ENCODE measurements around the gene CACNB2.
A peak's percentile ranks its signal among the peaks of the same experiment; 100 is the strongest.

The CACNB2 gene

DNA sequence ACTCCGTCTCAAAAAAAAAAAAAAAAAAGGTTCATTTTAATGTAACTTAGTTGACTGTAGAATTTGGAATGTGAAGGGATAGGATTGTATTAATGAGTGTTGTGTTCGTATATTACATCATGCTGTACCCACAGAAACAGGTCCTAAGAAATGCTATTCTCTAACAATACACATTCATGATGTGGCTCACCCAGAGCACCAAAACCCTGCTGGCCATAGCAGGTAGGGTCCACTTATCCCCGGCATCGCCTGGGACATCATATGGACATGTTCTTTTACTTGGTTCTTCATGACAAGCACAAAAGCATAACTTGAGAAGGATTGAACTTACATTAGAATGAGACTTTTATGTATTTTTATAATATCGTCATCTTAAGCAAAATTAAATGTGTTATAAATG lies 241.5 kb downstream of the CACNB2 start:
- Histone ChIP-seq H2BK120ac (ENCODE audit: low read depth, low read length) (no peak overlapping the region), H3K23ac (ENCODE audit: low read length in 2 of 2) (no peak overlapping the region), H2AK5ac (ENCODE audit: low read length, severe bottlenecking) (no peak overlapping the region), H3K4me3 (ENCODE audit: insufficient read depth in 1 of 2, low read depth in 1 of 2, low read length in 2 of 2) (no peak overlapping the region), H3K27ac (ENCODE audit: low read length, poor library complexity, severe bottlenecking) (no peak overlapping the region), H2BK15ac (ENCODE audit: low read depth, poor library complexity, severe bottlenecking) (no peak overlapping the region), H3K4ac (ENCODE audit: low read depth in 1 of 2, low read length in 2 of 2) (no peak overlapping the region), H3K27me3 (ENCODE audit: control insufficient read depth in 1 of 2, insufficient read depth in 1 of 2, low read length in 2 of 2) (no peaks in the 10 kb centered on the region), H3K79me1 (replicated peaks; ENCODE audit: low read length, poor library complexity, severe bottlenecking) (no peaks in the 10 kb centered on the region), H3K9me3 (ENCODE audit: control insufficient read depth, low read length) (no peaks in the 10 kb centered on the region), H4K8ac (ENCODE audit: low read length) (no peak overlapping the region), H4K91ac (ENCODE audit: low read length) (no peak overlapping the region), H3K14ac (ENCODE audit: low read length in 2 of 2) (no peak overlapping the region), H2BK5ac (ENCODE audit: low read depth, low read length, poor library complexity, severe bottlenecking) (no peak overlapping the region), H3K36me3 (ENCODE audit: control insufficient read depth in 1 of 2, insufficient read depth in 2 of 2, low read depth in 1 of 2, low read length in 2 of 2) (no peaks in the 10 kb centered on the region), H3K18ac (ENCODE audit: low read depth in 1 of 2, low read length in 2 of 2) (no peak overlapping the region), H3K9ac (ENCODE audit: low read length) (no peak overlapping the region), H3K4me1 (ENCODE audit: control insufficient read depth, insufficient read depth, low read depth, low read length) (no peaks in the 10 kb centered on the region), H2AFZ (ENCODE audit: low read depth, low read length) (no peak overlapping the region), H3K4me2 (ENCODE audit: low read length, poor library complexity, severe bottlenecking) (no peak overlapping the region), H2BK12ac (ENCODE audit: low read length in 2 of 2) (no peak overlapping the region)
- 87% methylated on average over 3 of the region's 5 CpGs for WGBS
- DNase-seq = no peak

DNA sequence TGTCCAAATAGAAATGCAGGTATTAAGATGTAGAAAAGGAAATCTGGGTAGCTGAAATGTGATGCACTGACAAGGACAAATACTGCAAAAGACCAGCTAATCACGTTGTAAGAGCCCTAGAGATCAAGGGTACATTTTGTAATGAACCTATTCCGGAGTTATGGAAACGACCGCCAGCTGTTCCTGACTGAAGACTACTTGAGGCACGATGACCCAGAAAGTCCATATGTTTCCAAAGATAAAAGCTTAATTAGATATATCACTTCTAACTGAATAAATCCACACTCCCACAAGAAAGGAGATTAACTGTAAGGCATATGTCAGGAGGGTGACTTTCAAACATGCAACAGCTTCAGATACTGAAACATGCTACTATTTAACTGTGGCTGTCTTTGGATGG lies 257.7 kb downstream of the CACNB2 start:
- DNase-seq = no peak

GRCh38 chr10:18399158-18399557 lies 258.9 kb downstream of the CACNB2 start:
- Histone ChIP-seq H3K9me3 (ENCODE audit: control insufficient read depth, low read length) (no peaks in the 10 kb centered on the region), H2BK15ac (ENCODE audit: low read depth, poor library complexity, severe bottlenecking) (no peak overlapping the region), H2BK12ac (ENCODE audit: low read length in 2 of 2) (no peak overlapping the region), H3K27ac (ENCODE audit: low read length, poor library complexity, severe bottlenecking) (no peak overlapping the region), H2BK120ac (ENCODE audit: low read depth, low read length) (no peak overlapping the region), H3K4ac (ENCODE audit: low read depth in 1 of 2, low read length in 2 of 2) (no peak overlapping the region), H4K8ac (ENCODE audit: low read length) (no peak overlapping the region), H3K9ac (ENCODE audit: low read length) (no peak overlapping the region), H3K23ac (ENCODE audit: low read length in 2 of 2) (no peak overlapping the region), H3K4me1 (ENCODE audit: control insufficient read depth, insufficient read depth, low read depth, low read length) (peaks cover 4% of the 10 kb centered on the region), H4K91ac (ENCODE audit: low read length) (no peak overlapping the region), H2AFZ (ENCODE audit: low read depth, low read length) (no peak overlapping the region), H2AK5ac (ENCODE audit: low read length, severe bottlenecking) (no peak overlapping the region), H2BK5ac (ENCODE audit: low read depth, low read length, poor library complexity, severe bottlenecking) (no peak overlapping the region), H3K14ac (ENCODE audit: low read length in 2 of 2) (no peak overlapping the region), H3K4me3 (ENCODE audit: insufficient read depth in 1 of 2, low read depth in 1 of 2, low read length in 2 of 2) (no peak overlapping the region), H3K79me1 (replicated peaks; ENCODE audit: low read length, poor library complexity, severe bottlenecking) (no peaks in the 10 kb centered on the region), H3K36me3 (ENCODE audit: control insufficient read depth in 1 of 2, insufficient read depth in 2 of 2, low read depth in 1 of 2, low read length in 2 of 2) (no peaks in the 10 kb centered on the region), H3K18ac (ENCODE audit: low read depth in 1 of 2, low read length in 2 of 2) (no peak overlapping the region), H3K4me2 (ENCODE audit: low read length, poor library complexity, severe bottlenecking) (no peak overlapping the region), H3K27me3 (ENCODE audit: control insufficient read depth in 1 of 2, insufficient read depth in 1 of 2, low read length in 2 of 2) (peaks cover 21 to 27% of the 10 kb centered on the region in 2 experiments)
- no peak for DNase-seq
- WGBS = 92% methylated on average over 1 of the region's 3 CpGs

More for the DNA sequence above, 257.7 kb downstream of the CACNB2 start:
- Histone ChIP-seq H4K8ac (ENCODE audit: low read length) (no peak overlapping the region), H3K9me3 (ENCODE audit: control insufficient read depth, low read length) (no peaks in the 10 kb centered on the region), H4K91ac (ENCODE audit: low read length) (no peak overlapping the region), H3K14ac (ENCODE audit: low read length in 2 of 2) (no peak overlapping the region), H3K27ac (ENCODE audit: low read length, poor library complexity, severe bottlenecking) (no peak overlapping the region), H3K79me1 (replicated peaks; ENCODE audit: low read length, poor library complexity, severe bottlenecking) (no peaks in the 10 kb centered on the region), H3K4me1 (ENCODE audit: control insufficient read depth, insufficient read depth, low read depth, low read length) (peaks cover 4% of the 10 kb centered on the region), H2AFZ (ENCODE audit: low read depth, low read length) (no peak overlapping the region), H2AK5ac (ENCODE audit: low read length, severe bottlenecking) (no peak overlapping the region), H3K9ac (ENCODE audit: low read length) (no peak overlapping the region), H2BK15ac (ENCODE audit: low read depth, poor library complexity, severe bottlenecking) (no peak overlapping the region), H3K4me3 (ENCODE audit: insufficient read depth in 1 of 2, low read depth in 1 of 2, low read length in 2 of 2) (no peak overlapping the region), H3K23ac (ENCODE audit: low read length in 2 of 2) (no peak overlapping the region), H3K4me2 (ENCODE audit: low read length, poor library complexity, severe bottlenecking) (no peak overlapping the region), H3K18ac (ENCODE audit: low read depth in 1 of 2, low read length in 2 of 2) (no peak overlapping the region), H3K36me3 (ENCODE audit: control insufficient read depth in 1 of 2, insufficient read depth in 2 of 2, low read depth in 1 of 2, low read length in 2 of 2) (no peaks in the 10 kb centered on the region), H2BK5ac (ENCODE audit: low read depth, low read length, poor library complexity, severe bottlenecking) (no peak overlapping the region), H3K4ac (ENCODE audit: low read depth in 1 of 2, low read length in 2 of 2) (no peak overlapping the region), H2BK120ac (ENCODE audit: low read depth, low read length) (no peak overlapping the region), H3K27me3 (ENCODE audit: control insufficient read depth in 1 of 2, insufficient read depth in 1 of 2, low read length in 2 of 2) (peaks cover 21 to 25% of the 10 kb centered on the region in 2 experiments), H2BK12ac (ENCODE audit: low read length in 2 of 2) (no peak overlapping the region)
- WGBS = 75% methylated on average over 5 of the region's 5 CpGs

DNA sequence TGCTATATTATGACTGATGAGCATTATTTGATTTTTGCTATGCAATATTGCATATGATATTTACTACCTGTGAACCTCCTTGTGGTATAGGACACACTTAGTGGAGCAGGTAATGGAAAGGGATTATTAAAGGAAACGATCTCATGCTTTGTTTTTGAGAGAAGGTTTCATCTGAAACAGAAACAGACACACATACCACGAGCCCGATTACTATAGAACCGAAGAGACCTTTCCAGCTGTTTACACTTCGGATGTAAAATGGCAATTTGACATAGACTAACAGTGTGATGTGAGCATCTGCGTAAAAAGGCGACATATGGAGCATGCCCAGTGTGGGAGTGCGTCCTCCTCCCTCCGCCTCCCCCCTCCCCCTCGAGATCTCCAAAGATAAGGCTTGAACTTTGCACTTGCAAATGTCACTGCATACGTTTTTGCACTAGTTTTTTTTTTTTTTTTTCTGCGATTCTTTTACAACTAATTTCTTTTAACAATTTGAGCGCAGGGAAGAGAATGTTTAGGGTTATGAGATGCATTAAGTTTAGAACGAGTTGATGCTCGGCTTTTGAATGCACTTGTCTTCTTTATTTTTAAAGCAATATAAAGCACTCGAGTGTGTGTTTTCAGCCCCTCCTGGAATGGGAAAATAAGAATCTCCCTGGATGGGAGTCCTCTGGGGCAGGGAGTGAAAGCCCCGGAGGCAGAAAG lies 260.1 kb downstream of the CACNB2 start:
- no peak overlapping the region for H3K9ac ChIP-seq (ENCODE audit: low read length)
- H2AK5ac ChIP-seq (ENCODE audit: low read length, severe bottlenecking) = no peak overlapping the region
- WGBS = 19% methylated on average over 14 of the region's 17 CpGs
- H2BK5ac ChIP-seq (ENCODE audit: low read depth, low read length, poor library complexity, severe bottlenecking) = no peak overlapping the region
- H3K4me2 ChIP-seq (ENCODE audit: low read length, poor library complexity, severe bottlenecking) = peak overlapping the region; percentile 57
- no peak overlapping the region for H3K27ac ChIP-seq (ENCODE audit: low read length, poor library complexity, severe bottlenecking)
- no peak overlapping the region for H2BK120ac ChIP-seq (ENCODE audit: low read depth, low read length)
- H3K79me1 ChIP-seq (replicated peaks; ENCODE audit: low read length, poor library complexity, severe bottlenecking) = no peaks in the 10 kb centered on the region
- H3K18ac ChIP-seq (ENCODE audit: low read depth in 1 of 2, low read length in 2 of 2) = no peak overlapping the region
- H4K8ac ChIP-seq (ENCODE audit: low read length) = no peak overlapping the region
- H3K9me3 ChIP-seq (ENCODE audit: control insufficient read depth, low read length) = no peaks in the 10 kb centered on the region
- H3K4me1 ChIP-seq (ENCODE audit: control insufficient read depth, insufficient read depth, low read depth, low read length) = peaks cover 4% of the 10 kb centered on the region
- H3K4me3 ChIP-seq (ENCODE audit: insufficient read depth in 1 of 2, low read depth in 1 of 2, low read length in 2 of 2) = peak overlapping the region in 1 of 2 experiments; percentile 63
- no peaks in the 10 kb centered on the region for H3K36me3 ChIP-seq (ENCODE audit: control insufficient read depth in 1 of 2, insufficient read depth in 2 of 2, low read depth in 1 of 2, low read length in 2 of 2)
- no peak overlapping the region for H3K14ac ChIP-seq (ENCODE audit: low read length in 2 of 2)
- H2BK12ac ChIP-seq (ENCODE audit: low read length in 2 of 2) = no peak overlapping the region
- H4K91ac ChIP-seq (ENCODE audit: low read length) = no peak overlapping the region
- DNase-seq = no peak
- no peak overlapping the region for H2AFZ ChIP-seq (ENCODE audit: low read depth, low read length)
- H2BK15ac ChIP-seq (ENCODE audit: low read depth, poor library complexity, severe bottlenecking) = no peak overlapping the region
- peaks cover 21 to 27% of the 10 kb centered on the region in 2 experiments for H3K27me3 ChIP-seq (ENCODE audit: control insufficient read depth in 1 of 2, insufficient read depth in 1 of 2, low read length in 2 of 2)
- no peak overlapping the region for H3K4ac ChIP-seq (ENCODE audit: low read depth in 1 of 2, low read length in 2 of 2)
- H3K23ac ChIP-seq (ENCODE audit: low read length in 2 of 2) = no peak overlapping the region

Measured in mesenchymal stem cell (in vitro differentiated cells and primary cell).